ENCODE measurements around the gene GATA5.

GATA5 gene

GRCh38 chr20:62505337-62506045 lies 29.7 kb upstream of the GATA5 start:
- no peak for TF ChIP-seq CTCF (IDR thresholded peaks at IDR 0.05; ENCODE audit: insufficient read depth, missing control alignments)
- FAIRE-seq (no peak), DNase-seq (ENCODE audit: insufficient read length, low spot score) (no peak)

GRCh38 chr20:62504323-62504722 lies 28.5 kb upstream of the GATA5 start:
- FAIRE-seq: no peak

GRCh38 chr20:62503401-62504178 lies 27.8 kb upstream of the GATA5 start:
- no peak for TF ChIP-seq CTCF (IDR thresholded peaks at IDR 0.05; ENCODE audit: insufficient read depth, missing control alignments)
- FAIRE-seq: no peak
- DNase-seq (ENCODE audit: insufficient read length, low spot score): no peak

More at GRCh38 chr20:62504323-62504722, 28.5 kb upstream of the GATA5 start:
- no peak for DNase-seq (ENCODE audit: insufficient read length, low spot score)
- no peak for TF ChIP-seq CTCF (IDR thresholded peaks at IDR 0.05; ENCODE audit: insufficient read depth, missing control alignments)

- FAIRE-seq (no peak), DNase-seq (ENCODE audit: insufficient read length, low spot score) (no peak)
- no peak for TF ChIP-seq CTCF (IDR thresholded peaks at IDR 0.05; ENCODE audit: insufficient read depth, missing control alignments)
Measured at GRCh38 chr20:62502496-62503095, 26.8 kb upstream of the GATA5 start.

- FAIRE-seq (no peak), DNase-seq (ENCODE audit: insufficient read length, low spot score) (no peak)
- no peak for TF ChIP-seq CTCF (IDR thresholded peaks at IDR 0.05; ENCODE audit: insufficient read depth, missing control alignments)
Measured at GRCh38 chr20:62501801-62502495, 26.2 kb upstream of the GATA5 start.

- TF ChIP-seq CTCF (IDR thresholded peaks at IDR 0.05; ENCODE audit: insufficient read depth, missing control alignments): peak; percentile 65
- DNase-seq (ENCODE audit: insufficient read length, low spot score) (peak; percentile 86), FAIRE-seq (no peak)
Measured at GRCh38 chr20:62500237-62500864, 24.6 kb upstream of the GATA5 start.
